ENCODE measurements around the gene ANXA6. TPM values are rescaled to one million over a fixed set of nuclear protein-coding genes. Genes with fewer than 3 reads are reported as not detected.

Gene ANXA6
- total and polyA plus RNA-seq, 10 of the 15 experiments (the other 5 are each of a cell fraction or from before 2014, with no cell fraction given) = 44.0 to 571 (median 465) TPM

DNA sequence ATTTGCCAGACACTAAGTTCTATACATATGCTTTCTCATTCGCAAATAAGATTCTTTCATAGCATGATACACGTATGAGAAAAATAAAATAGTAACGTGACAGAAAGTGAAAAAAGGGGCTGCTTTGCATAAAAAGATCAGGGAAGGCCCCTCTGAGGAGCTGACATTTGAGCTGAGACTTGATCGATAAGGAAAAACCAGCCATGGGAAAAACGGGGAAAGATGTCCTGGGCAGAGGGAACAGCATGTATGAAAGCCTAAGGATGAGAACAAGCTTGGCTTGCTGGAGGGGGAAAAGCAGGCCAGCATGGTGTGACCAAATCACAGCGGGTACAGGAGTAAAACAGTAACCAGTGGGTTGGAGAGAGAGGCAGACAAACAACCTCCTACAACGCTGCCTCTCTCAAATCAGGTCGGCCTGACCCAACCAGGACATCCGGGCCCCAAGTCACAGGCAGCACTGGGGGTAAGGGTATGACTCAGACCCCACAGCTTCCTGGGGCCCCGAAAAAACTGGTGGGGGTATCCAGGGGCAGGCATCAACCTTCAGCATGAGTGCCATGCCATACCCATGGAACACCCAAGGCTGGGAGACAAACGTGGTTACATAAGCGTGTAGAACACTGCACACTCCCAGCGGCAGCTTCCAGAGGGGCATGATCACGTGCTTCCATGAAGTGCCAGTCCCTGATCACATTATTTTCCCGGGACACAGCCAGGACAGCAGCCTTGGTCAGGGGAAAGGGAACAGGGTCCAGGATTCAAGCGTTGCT is 78.9 kb downstream of the ANXA6 start (continued):
- no peak for TF ChIP-seq MYB (IDR thresholded peaks at IDR 0.05; ENCODE audit: borderline replicate concordance, low read depth, low read length)
- TF ChIP-seq, protein P1, sequence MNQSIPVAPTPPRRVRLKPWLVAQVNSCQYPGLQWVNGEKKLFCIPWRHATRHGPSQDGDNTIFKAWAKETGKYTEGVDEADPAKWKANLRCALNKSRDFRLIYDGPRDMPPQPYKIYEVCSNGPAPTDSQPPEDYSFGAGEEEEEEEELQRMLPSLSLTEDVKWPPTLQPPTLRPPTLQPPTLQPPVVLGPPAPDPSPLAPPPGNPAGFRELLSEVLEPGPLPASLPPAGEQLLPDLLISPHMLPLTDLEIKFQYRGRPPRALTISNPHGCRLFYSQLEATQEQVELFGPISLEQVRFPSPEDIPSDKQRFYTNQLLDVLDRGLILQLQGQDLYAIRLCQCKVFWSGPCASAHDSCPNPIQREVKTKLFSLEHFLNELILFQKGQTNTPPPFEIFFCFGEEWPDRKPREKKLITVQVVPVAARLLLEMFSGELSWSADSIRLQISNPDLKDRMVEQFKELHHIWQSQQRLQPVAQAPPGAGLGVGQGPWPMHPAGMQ (IDR thresholded peaks at IDR 0.05; ENCODE audit: borderline replicate concordance) = no peak
- 0 out of 2 replicates have a peak, but pooled peaks have one; percentile 23 for TF ChIP-seq PAX5 (IDR thresholded peaks at IDR 0.05; ENCODE audit: borderline replicate concordance, low read depth, low read length)
- 0 out of 2 replicates have a peak, but pooled peaks have one; percentile 19 for TF ChIP-seq RFX5 (IDR thresholded peaks at IDR 0.05; ENCODE audit: low read depth, low read length)
- TF ChIP-seq MEF2B (IDR thresholded peaks at IDR 0.05; ENCODE audit: partially characterized antibody, poor library complexity, severe bottlenecking) = peak; percentile 35
- TF ChIP-seq CBFB (IDR thresholded peaks at IDR 0.05; ENCODE audit: low read depth) = 0 out of 2 replicates have a peak, but pooled peaks have one; percentile 55
- TF ChIP-seq HDAC2 (IDR thresholded peaks at IDR 0.05) = no peak
- TF ChIP-seq, protein P2, sequence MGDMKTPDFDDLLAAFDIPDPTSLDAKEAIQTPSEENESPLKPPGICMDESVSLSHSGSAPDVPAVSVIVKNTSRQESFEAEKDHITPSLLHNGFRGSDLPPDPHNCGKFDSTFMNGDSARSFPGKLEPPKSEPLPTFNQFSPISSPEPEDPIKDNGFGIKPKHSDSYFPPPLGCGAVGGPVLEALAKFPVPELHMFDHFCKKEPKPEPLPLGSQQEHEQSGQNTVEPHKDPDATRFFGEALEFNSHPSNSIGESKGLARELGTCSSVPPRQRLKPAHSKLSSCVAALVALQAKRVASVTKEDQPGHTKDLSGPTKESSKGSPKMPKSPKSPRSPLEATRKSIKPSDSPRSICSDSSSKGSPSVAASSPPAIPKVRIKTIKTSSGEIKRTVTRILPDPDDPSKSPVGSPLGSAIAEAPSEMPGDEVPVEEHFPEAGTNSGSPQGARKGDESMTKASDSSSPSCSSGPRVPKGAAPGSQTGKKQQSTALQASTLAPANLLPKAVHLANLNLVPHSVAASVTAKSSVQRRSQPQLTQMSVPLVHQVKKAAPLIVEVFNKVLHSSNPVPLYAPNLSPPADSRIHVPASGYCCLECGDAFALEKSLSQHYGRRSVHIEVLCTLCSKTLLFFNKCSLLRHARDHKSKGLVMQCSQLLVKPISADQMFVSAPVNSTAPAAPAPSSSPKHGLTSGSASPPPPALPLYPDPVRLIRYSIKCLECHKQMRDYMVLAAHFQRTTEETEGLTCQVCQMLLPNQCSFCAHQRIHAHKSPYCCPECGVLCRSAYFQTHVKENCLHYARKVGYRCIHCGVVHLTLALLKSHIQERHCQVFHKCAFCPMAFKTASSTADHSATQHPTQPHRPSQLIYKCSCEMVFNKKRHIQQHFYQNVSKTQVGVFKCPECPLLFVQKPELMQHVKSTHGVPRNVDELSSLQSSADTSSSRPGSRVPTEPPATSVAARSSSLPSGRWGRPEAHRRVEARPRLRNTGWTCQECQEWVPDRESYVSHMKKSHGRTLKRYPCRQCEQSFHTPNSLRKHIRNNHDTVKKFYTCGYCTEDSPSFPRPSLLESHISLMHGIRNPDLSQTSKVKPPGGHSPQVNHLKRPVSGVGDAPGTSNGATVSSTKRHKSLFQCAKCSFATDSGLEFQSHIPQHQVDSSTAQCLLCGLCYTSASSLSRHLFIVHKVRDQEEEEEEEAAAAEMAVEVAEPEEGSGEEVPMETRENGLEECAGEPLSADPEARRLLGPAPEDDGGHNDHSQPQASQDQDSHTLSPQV (IDR thresholded peaks at IDR 0.05) = no peak
- TF ChIP-seq TCF3 (IDR thresholded peaks at IDR 0.05; ENCODE audit: borderline replicate concordance, insufficient read depth, low read depth, low read length) = no peak
- TF ChIP-seq TBL1XR1 (IDR thresholded peaks at IDR 0.05; ENCODE audit: low read depth, low read length) = peak; percentile 67; the same call in 1 of the 2 replicates
- no peak for TF ChIP-seq SUPT20H (IDR thresholded peaks at IDR 0.05; ENCODE audit: borderline replicate concordance, control insufficient read depth, low read depth, low read length)
- no peak for TF ChIP-seq NFIC (IDR thresholded peaks at IDR 0.05; ENCODE audit: low read depth, low read length)
- TF ChIP-seq, protein P3, sequence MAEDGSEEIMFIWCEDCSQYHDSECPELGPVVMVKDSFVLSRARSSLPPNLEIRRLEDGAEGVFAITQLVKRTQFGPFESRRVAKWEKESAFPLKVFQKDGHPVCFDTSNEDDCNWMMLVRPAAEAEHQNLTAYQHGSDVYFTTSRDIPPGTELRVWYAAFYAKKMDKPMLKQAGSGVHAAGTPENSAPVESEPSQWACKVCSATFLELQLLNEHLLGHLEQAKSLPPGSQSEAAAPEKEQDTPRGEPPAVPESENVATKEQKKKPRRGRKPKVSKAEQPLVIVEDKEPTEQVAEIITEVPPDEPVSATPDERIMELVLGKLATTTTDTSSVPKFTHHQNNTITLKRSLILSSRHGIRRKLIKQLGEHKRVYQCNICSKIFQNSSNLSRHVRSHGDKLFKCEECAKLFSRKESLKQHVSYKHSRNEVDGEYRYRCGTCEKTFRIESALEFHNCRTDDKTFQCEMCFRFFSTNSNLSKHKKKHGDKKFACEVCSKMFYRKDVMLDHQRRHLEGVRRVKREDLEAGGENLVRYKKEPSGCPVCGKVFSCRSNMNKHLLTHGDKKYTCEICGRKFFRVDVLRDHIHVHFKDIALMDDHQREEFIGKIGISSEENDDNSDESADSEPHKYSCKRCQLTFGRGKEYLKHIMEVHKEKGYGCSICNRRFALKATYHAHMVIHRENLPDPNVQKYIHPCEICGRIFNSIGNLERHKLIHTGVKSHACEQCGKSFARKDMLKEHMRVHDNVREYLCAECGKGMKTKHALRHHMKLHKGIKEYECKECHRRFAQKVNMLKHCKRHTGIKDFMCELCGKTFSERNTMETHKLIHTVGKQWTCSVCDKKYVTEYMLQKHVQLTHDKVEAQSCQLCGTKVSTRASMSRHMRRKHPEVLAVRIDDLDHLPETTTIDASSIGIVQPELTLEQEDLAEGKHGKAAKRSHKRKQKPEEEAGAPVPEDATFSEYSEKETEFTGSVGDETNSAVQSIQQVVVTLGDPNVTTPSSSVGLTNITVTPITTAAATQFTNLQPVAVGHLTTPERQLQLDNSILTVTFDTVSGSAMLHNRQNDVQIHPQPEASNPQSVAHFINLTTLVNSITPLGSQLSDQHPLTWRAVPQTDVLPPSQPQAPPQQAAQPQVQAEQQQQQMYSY (CRISPR knock-in tag; IDR thresholded peaks at IDR 0.05) = no peak
- no peak for TF ChIP-seq EZH2 (IDR thresholded peaks at IDR 0.05; ENCODE audit: borderline replicate concordance, control insufficient read depth, low read depth, low read length)
- TF ChIP-seq NBN (IDR thresholded peaks at IDR 0.05) = peak; percentile 56; the same call in 1 of the 2 replicates
- TF ChIP-seq, protein P4, sequence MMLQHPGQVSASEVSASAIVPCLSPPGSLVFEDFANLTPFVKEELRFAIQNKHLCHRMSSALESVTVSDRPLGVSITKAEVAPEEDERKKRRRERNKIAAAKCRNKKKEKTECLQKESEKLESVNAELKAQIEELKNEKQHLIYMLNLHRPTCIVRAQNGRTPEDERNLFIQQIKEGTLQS (IDR thresholded peaks at IDR 0.05; ENCODE audit: borderline replicate concordance, extremely low read depth, low read depth, low read length) = no peak
- TF ChIP-seq RB1 (IDR thresholded peaks at IDR 0.05; ENCODE audit: borderline replicate concordance) = no peak
- no peak for TF ChIP-seq ESRRA (IDR thresholded peaks at IDR 0.05; ENCODE audit: low read length)
